ENCODE results near the gene KIF25.

- TF ChIP-seq YY1 (IDR thresholded peaks at IDR 0.05; ENCODE audit: insufficient read depth, insufficient read length), result no peak
- TF ChIP-seq ZNF274 (IDR thresholded peaks at IDR 0.05; ENCODE audit: low read depth, low read length), result no peak
Observed at GRCh38 chr6:168075787-168076202, 78.3 kb downstream of the KIF25 start.

Data from NT2/D1 (cell line).